ENCODE results near the gene RNF112. TPM values are rescaled to one million over a fixed set of nuclear protein-coding genes. Genes with fewer than 3 reads are reported as not detected.

Gene RNF112
- total and polyA plus RNA-seq, 2 of the 13 experiments (the other 11 are each of a cell fraction or from before 2014, with no cell fraction given), result 0.05 TPM; not detected in 1

GRCh38 chr17:19377602-19378415 lies 33.2 kb upstream of the RNF112 start (continued):
- TF ChIP-seq ZBTB34 (CRISPR knock-in tag; IDR thresholded peaks at IDR 0.05), result no peak
- TF ChIP-seq ISL2 (CRISPR knock-in tag; IDR thresholded peaks at IDR 0.05), result peak; percentile 71; the same call in 1 of the 2 replicates
- TF ChIP-seq DR1 (CRISPR knock-in tag; IDR thresholded peaks at IDR 0.05), result peak; percentile 63; the same call in 1 of the 2 replicates
- no peak for TF ChIP-seq FUBP1 (CRISPR knock-in tag; IDR thresholded peaks at IDR 0.05; ENCODE audit: borderline replicate concordance)
- TF ChIP-seq USF2 (IDR thresholded peaks at IDR 0.05; ENCODE audit: low read depth, low read length), result no peak
- no peak for TF ChIP-seq USF2 (CRISPR knock-in tag; IDR thresholded peaks at IDR 0.05; ENCODE audit: borderline replicate concordance)
- peak; percentile 58; the same call in 1 of the 2 replicates for TF ChIP-seq SALL1 (CRISPR knock-in tag; IDR thresholded peaks at IDR 0.05)
- TF ChIP-seq HNF4A (CRISPR knock-in tag; IDR thresholded peaks at IDR 0.05), result no peak; the same call in 1 of the 2 replicates
- TF ChIP-seq CSRNP2 (CRISPR knock-in tag; conservative IDR thresholded peaks at IDR 0.05; ENCODE audit: low read depth), result no peak
- no peak for TF ChIP-seq DZIP1 (CRISPR knock-in tag; IDR thresholded peaks at IDR 0.05)
- no peak for TF ChIP-seq FIP1L1 (IDR thresholded peaks at IDR 0.05; ENCODE audit: borderline replicate concordance, insufficient read depth, low read depth, low read length)
- TF ChIP-seq POLR2A (IDR thresholded peaks at IDR 0.05; ENCODE audit: insufficient read depth in 1 of 2, low read depth in 2 of 2, low read length in 2 of 2), result peak; percentile 84 to 86
- TF ChIP-seq ZNF749 (CRISPR knock-in tag; IDR thresholded peaks at IDR 0.05; ENCODE audit: borderline replicate concordance), result no peak
- TF ChIP-seq MAF1 (CRISPR knock-in tag; IDR thresholded peaks at IDR 0.05; ENCODE audit: borderline replicate concordance), result 0 out of 2 replicates have a peak, but pooled peaks have one; percentile 30
- no peak for TF ChIP-seq PRMT3 (CRISPR knock-in tag; IDR thresholded peaks at IDR 0.05; ENCODE audit: borderline replicate concordance, low read depth)

Data from HepG2 (cell line).